Jurkat, Clone E6-1 (cell line): ENCODE data around the gene CACNA1G.

ENCODE experiments used
- DNase-seq: peaks from one replicate; pipeline ENCODE4 v3.0.0-alpha.2; 2011; ENCODE audit warnings: low read depth, low spot score
- H3K4me3 ChIP-seq: 2 replicates; pipeline ENCODE4 v1.5.1; 2011; ENCODE audit warnings: mild to moderate bottlenecking, low read length, control low read depth, moderate library complexity

CACNA1G gene

DNA sequence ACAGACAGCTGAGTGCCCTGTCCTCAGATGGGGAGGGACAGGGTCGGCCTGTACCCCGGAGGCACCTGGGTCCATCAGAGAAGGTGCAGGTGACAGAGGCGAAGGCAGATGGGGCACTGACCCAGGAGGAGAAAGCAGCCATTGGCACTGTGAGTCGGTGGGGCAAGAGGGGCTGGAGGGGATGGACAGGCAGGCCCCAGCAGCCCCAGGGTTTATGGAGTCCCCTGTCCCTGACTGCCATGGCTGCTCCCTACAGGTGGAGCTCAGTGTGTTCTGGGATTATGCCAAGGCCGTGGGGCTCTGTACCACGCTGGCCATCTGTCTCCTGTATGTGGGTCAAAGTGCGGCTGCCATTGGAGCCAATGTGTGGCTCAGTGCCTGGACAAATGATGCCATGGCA, 115.1 kb downstream of the CACNA1G start:
- no peak for DNase-seq
- no peak overlapping the region for H3K4me3 ChIP-seq

DNA sequence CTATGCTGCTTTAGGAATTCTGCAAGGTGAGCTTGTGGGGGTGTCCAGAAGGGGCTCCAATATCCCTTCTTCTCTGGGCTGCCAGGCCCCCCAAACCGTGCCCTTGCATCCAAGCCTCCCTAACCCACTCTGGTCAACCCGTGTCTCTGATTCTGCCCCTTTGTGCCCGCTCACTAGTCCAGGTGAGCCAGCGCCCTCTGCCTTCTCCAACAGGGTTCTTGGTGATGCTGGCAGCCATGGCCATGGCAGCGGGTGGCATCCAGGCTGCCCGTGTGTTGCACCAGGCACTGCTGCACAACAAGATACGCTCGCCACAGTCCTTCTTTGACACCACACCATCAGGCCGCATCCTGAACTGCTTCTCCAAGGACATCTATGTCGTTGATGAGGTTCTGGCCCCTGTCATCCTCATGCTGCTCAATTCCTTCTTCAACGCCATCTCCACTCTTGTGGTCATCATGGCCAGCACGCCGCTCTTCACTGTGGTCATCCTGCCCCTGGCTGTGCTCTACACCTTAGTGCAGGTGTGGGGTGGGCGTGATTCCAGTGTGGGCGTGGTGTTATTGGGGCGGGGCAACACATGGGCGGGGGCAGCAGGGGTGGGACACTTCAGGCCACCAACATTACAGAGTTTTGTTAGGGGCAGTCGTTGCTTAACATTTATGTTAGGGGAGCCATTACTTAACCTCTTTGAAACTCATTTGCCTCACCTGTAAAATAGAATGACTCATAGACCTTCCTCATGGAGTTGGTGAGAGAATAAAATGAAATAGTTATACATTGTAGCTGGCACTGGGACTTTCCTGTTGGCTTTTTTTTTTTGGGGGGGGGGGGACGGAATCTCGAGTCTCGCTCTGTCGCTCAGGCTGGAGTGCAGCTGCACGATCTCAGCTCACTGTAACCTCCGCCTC, 115.8 kb downstream of the CACNA1G start:
- no peak overlapping the region for H3K4me3 ChIP-seq
- DNase-seq = no peak
